KMS-11 (cell line): ENCODE results near the gene ZNF483.
A peak's percentile ranks its signal among the peaks of the same experiment; 100 is the strongest.

Experiments used
- H2AFZ ChIP-seq: fragments of 200-600 bp; sonication (generic); 2 replicates; pipeline ENCODE4 v1.6.1; 2016; ENCODE audit warnings: antibody characterized with exemption, mixed run types, low read depth
- H3K27ac ChIP-seq: fragments of 200-600 bp; sonication (generic); 2 replicates; pipeline ENCODE4 v1.6.1; 2016; ENCODE audit warnings: mild to moderate bottlenecking, mixed run types
- H3K27me3 ChIP-seq: fragments of 200-600 bp; sonication (generic); 2 replicates; pipeline ENCODE4 v1.6.1; 2017; ENCODE audit warnings: mild to moderate bottlenecking, low read depth, mixed run types, moderate library complexity; ENCODE audit not compliant: insufficient read depth
- H3K36me3 ChIP-seq: fragments of 200-600 bp; sonication (generic); 2 replicates; pipeline ENCODE4 v1.6.1; 2017; ENCODE audit warnings: mild to moderate bottlenecking, mixed run types; ENCODE audit not compliant: insufficient read depth
- H3K4me1 ChIP-seq: fragments of 200-600 bp; sonication (generic); 2 replicates; pipeline ENCODE4 v1.6.1; 2016; ENCODE audit warnings: mild to moderate bottlenecking, low read depth, mixed run types; ENCODE audit not compliant: poor library complexity, severe bottlenecking
- H3K4me2 ChIP-seq: fragments of 200-600 bp; sonication (generic); 2 replicates; pipeline ENCODE4 v1.7.0; 2016; ENCODE audit warnings: mild to moderate bottlenecking, mixed run types
- H3K4me3 ChIP-seq: fragments of 200-600 bp; sonication (generic); IDR thresholded peaks from 2 replicates; pipeline ENCODE4 v1.6.1; 2017; ENCODE audit warnings: low read depth, low read length, mixed read lengths; ENCODE audit not compliant: insufficient read depth
- H3K79me2 ChIP-seq: fragments of 200-600 bp; sonication (generic); 2 replicates; pipeline ENCODE4 v1.6.1; 2016; ENCODE audit warnings: low read depth, mixed run types; ENCODE audit not compliant: insufficient read depth
- H3K9ac ChIP-seq: fragments of 200-600 bp; sonication (generic); 2 replicates; pipeline ENCODE4 v1.6.1; 2016; ENCODE audit warnings: mild to moderate bottlenecking, mixed run types
- H4K20me1 ChIP-seq: fragments of 200-600 bp; sonication (generic); 2 replicates; pipeline ENCODE4 v1.6.1; 2016; ENCODE audit warnings: mild to moderate bottlenecking, mixed run types; ENCODE audit not compliant: insufficient read depth
- TF ChIP-seq, protein P1 (sequence below): fragments of 200-600 bp; sonication (generic); conservative IDR thresholded peaks from 2 replicates; pipeline ENCODE4 v1.6.1; 2017; ENCODE audit warnings: low read depth, mild to moderate bottlenecking, antibody characterized with exemption, low read length, moderate library complexity, mixed read lengths

Gene ZNF483

DNA sequence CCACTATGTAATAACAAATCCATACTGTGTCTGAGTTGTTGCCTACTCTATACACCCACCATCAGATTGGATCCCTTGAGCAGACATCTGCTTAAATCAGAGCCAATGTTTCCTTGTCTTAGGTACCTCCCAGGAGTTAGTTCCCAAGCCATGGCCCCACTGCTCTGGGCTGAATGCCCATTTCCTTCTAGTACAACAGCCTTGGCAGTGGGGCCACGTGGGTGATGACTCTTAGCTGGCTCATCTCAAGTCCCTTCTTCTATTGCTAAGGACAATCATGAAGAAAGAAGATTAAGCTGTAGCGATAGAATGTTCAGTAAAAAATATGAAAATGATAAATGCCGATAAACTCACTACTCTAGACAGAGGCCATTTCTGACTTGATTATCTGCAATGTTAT lies 57.9 kb downstream of the ZNF483 start:
- Histone ChIP-seq H3K36me3 (no peaks in the 10 kb centered on the region), H3K4me2 (no peak overlapping the region), H2AFZ (no peak overlapping the region), H3K4me3 (no peak overlapping the region), H3K27me3 (no peaks in the 10 kb centered on the region), H3K27ac (no peak overlapping the region), H4K20me1 (no peaks in the 10 kb centered on the region), H3K4me1 (no peaks in the 10 kb centered on the region), H3K9ac (no peak overlapping the region), H3K79me2 (no peaks in the 10 kb centered on the region)
- TF ChIP-seq, protein P1, sequence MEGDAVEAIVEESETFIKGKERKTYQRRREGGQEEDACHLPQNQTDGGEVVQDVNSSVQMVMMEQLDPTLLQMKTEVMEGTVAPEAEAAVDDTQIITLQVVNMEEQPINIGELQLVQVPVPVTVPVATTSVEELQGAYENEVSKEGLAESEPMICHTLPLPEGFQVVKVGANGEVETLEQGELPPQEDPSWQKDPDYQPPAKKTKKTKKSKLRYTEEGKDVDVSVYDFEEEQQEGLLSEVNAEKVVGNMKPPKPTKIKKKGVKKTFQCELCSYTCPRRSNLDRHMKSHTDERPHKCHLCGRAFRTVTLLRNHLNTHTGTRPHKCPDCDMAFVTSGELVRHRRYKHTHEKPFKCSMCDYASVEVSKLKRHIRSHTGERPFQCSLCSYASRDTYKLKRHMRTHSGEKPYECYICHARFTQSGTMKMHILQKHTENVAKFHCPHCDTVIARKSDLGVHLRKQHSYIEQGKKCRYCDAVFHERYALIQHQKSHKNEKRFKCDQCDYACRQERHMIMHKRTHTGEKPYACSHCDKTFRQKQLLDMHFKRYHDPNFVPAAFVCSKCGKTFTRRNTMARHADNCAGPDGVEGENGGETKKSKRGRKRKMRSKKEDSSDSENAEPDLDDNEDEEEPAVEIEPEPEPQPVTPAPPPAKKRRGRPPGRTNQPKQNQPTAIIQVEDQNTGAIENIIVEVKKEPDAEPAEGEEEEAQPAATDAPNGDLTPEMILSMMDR: no peak

DNA sequence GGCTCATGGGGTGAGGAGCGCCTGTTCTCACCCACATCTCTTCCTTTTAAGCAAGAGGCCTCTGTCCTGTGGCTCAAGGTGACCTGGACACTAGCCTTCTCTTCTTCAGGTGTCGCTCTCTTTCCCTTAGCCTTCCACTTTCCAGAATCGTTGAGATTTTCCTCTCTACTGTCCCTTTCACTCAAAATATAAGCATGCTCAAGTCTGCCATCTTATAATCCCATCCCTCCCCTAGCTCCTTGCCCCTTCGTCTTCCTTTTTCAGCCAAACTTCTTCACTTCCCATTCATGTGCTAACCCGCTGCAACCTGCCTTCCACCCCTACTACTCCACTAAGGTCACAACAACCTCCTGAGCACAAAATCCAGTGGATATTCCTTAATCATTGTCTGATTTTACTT lies 61.4 kb downstream of the ZNF483 start:
- Histone ChIP-seq H3K4me1 (no peaks in the 10 kb centered on the region), H3K36me3 (no peaks in the 10 kb centered on the region), H3K27me3 (no peaks in the 10 kb centered on the region), H3K9ac (no peak overlapping the region), H2AFZ (no peak overlapping the region), H3K79me2 (no peaks in the 10 kb centered on the region), H3K27ac (no peak overlapping the region), H4K20me1 (no peaks in the 10 kb centered on the region), H3K4me3 (no peak overlapping the region), H3K4me2 (no peak overlapping the region)
- TF ChIP-seq, protein P1: no peak

GRCh38 chr9:111588846-111589245 lies 63.9 kb downstream of the ZNF483 start:
- H3K36me3 ChIP-seq: no peaks in the 10 kb centered on the region
- H3K79me2 ChIP-seq: no peaks in the 10 kb centered on the region
- TF ChIP-seq, protein P1: no peak
- no peak overlapping the region for H3K4me2 ChIP-seq
- no peaks in the 10 kb centered on the region for H3K4me1 ChIP-seq
- no peaks in the 10 kb centered on the region for H3K27me3 ChIP-seq
- no peak overlapping the region for H3K27ac ChIP-seq
- H3K4me3 ChIP-seq: no peak overlapping the region
- H4K20me1 ChIP-seq: no peaks in the 10 kb centered on the region
- H2AFZ ChIP-seq: no peak overlapping the region
- no peak overlapping the region for H3K9ac ChIP-seq

DNA sequence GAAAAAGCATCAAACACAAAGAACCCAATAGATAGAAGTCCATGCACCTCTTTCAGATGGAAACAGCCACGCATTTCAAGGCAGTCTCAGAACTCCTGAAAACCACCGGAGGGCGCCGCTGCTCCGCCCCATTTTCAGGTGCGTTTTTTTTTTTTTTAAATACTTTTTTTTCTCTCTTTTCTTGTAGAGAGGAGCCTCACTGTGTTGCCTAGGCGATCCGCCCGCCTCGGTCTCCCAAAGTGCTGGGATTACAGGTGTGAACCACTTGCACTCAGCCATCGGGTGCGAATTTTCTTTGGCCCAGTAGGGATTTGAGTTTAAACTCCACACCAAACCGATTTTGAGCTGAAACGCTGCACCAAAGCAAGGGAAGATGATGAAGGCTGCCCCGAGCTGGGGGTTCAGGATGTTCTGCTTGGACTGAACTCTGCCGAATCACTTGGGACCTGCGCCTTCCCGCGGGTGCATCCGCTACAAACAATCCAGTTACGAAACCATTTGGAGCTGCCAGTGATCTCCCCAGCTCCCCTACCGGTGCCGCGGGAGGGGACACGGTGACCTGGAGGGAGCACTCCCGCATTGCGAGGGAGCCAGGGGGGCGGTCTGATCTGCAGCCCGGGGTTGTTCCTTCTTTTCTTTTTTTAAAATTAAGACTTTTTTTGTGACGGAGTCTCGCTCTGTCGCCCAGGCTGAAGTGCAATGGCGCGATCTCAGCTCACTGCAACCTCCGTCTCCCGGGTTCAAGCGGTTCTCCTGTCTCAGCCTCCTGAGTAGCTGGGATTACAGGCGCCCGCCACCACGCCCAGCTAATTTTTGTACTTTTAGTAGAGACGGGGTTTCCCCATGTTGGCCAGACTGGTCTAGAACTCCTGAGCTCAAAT lies 73.1 kb downstream of the ZNF483 start:
- no peaks in the 10 kb centered on the region for H3K27me3 ChIP-seq
- peak overlapping the region; percentile 44; the same call in 1 of the 2 replicates for H2AFZ ChIP-seq
- no peak overlapping the region for H3K27ac ChIP-seq

More for the DNA sequence above, 73.1 kb downstream of the ZNF483 start:
- Histone ChIP-seq H3K79me2 (no peaks in the 10 kb centered on the region), H3K4me2 (no peak overlapping the region), H3K4me3 (no peak overlapping the region), H4K20me1 (no peaks in the 10 kb centered on the region), H3K9ac (no peak overlapping the region), H3K4me1 (no peaks in the 10 kb centered on the region), H3K36me3 (no peaks in the 10 kb centered on the region)
- TF ChIP-seq, protein P1: peak; percentile 71
